HG03439 (cell line): ENCODE data around the gene CSNK2B.

Experiments used
- ATAC-seq: cut with Tn5 transposase; IDR thresholded peaks from one replicate; pipeline ENCODE4 v1.9.1; 2021; ENCODE audit warnings: mild to moderate bottlenecking, moderate library complexity; ENCODE audit not compliant: unreplicated experiment

CSNK2B gene

GRCh38 chr6:31665501-31666336 lies at the start of gene CSNK2B:
TSS of gene CSNK2B (plus strand) at chr6:31666080. CDS start at chr6:31666832, 752 bp downstream.
- peak; percentile 80 for ATAC-seq

DNA sequence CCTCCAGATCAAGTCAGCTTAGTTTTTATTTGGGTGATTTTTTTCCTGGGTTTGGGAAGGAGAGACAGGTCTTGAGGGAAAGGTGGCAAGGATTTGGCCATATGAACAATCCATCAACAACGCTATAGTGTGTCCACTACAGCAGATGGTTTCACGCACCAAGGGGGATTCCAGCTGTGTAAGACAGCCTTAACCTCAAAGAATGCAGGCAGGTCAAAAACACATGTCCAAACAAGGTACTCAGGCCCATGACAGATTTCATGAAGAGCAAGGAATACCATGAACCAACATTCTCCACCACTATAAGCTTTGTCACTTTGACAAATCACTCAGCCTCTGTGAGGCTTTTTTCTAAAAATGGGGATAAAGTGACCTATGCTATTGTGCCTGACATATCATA lies 48.9 kb upstream of the CSNK2B start:
- no peak for ATAC-seq

DNA sequence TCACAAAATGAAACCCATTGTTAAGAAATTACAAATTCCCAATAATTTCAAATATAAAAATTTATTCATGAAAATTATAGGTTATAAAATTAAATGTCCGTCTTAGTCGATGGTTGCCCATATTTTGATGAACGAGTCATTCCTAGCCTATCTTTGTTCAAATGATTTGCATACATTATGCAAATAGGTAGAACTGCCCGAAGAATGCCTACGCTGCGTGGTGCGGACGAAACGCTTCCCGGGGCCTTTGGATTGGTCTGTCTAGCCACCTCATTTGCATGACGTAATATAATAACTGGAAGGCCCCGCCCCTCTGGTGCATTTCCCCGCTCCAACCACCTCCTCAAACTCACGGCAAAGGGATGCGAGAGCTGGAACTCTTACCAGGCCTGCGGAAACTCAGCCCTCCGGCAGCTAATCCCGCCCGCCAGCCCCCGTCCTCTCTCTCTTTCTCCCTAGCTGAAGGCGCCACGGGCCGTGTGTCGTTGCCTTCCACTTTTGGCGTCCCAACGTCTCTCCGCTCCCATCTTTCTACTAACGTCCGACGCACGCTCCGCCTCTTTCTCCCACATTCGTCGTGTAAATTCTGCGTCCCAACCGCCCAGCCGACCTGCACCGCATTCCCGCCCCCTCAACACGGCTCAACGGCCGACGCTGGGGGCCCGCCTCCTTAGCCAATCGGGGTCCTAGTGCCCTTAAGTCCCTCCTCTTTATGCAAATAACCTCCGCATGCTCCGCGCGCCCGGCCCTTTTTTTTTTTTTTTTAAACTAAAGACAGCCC lies 45.9 kb upstream of the CSNK2B start:
- peak; percentile 86 for ATAC-seq

DNA sequence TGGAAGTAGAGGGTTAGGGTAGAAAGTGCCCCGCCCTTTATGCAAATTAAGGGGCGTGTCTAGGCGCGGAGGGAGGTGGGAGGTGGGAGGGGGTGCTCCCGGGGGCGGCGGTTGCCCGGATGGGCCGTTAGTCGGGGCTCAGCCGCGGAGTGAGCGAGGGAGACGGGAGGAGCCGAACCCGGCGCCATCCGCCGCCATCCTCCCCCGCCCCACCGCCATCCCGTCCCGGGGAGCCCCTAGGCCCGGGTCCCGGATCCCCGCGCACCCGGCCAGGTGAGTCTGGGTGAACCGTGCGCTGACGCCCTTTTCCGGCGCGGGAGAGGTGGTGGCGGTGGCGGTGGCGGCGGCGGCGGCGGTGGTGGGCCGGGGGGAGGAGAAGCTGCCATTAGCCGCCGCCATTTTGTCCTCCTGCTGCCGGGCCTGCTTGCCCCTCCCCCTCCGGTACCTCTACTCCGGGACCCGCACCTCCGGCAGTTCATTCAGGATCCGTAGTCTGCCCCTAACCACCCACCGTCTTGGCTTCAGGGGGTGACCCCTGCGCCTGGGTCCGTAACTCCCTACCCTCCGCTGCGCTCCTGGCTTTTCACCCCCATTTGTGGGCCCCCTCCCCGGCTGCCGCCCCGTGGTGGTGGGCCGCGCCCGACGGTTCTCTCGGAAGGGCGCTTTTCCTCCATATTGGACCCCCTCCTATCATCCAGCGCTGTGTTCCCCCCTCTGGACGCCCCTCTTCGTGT lies 45.1 kb upstream of the CSNK2B start, which contains the start of gene PRRC2A:
PRRC2A (plus strand) TSS at position 130 of the 734 bp plus-strand sequence. CDS start 2,075 bp downstream, outside the sequence.
- ATAC-seq, result peak; percentile 43

DNA sequence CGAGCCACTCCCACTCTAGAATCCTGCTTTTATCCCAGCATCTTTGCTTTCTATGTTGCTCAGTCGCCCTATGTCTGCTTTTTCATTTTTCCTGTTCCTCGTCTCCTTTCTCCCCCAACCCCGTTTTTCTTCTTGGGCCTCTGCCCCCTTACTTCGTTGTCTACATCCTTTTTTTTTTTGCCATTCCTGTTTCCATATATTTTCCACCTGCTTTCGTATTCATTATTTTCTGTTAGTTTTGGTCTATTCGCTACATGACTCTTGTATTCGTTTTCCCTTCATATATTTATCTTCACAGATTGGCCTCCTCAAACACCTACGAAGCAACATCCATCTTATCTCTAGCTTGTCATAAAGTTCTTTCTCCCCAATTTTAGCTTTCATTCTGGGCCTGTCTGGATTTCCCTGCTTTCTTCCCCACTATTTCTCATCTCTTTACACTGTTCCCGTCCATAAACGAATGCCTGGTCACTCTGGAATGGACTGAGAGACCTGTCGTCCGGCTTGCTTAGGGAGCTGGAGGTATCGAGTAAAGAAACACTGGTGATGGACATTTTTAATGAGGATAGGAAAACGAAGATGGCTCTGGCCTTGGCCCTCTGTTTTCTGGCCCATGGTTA lies 44.5 kb upstream of the CSNK2B start:
- no peak for ATAC-seq

GRCh38 chr6:31621991-31622390 lies 43.9 kb upstream of the CSNK2B start:
- ATAC-seq, result no peak

GRCh38 chr6:31622684-31623091 lies 43.2 kb upstream of the CSNK2B start:
- no peak for ATAC-seq

GRCh38 chr6:31624070-31624469 lies 41.8 kb upstream of the CSNK2B start:
- no peak for ATAC-seq

DNA sequence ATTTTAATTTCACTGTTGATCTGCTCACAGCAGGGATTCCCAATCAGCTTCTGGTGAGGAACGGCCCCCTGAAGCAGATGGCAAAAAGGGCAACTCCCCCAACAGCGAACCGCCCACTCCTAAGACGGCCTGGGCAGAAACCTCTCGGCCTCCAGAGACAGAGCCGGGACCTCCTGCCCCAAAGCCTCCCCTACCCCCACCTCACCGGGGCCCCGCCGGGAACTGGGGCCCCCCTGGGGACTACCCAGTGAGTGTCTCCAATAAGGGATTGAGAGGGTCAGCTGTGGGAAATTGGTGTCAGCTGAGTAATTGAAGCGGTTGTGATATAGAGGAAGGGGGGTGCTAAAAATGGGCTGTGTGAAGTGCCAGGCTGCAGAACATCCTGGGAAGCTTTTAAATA lies 38.9 kb upstream of the CSNK2B start:
- no peak for ATAC-seq

- ATAC-seq, result no peak
Observed at GRCh38 chr6:31627690-31628287, 38.1 kb upstream of the CSNK2B start.

DNA sequence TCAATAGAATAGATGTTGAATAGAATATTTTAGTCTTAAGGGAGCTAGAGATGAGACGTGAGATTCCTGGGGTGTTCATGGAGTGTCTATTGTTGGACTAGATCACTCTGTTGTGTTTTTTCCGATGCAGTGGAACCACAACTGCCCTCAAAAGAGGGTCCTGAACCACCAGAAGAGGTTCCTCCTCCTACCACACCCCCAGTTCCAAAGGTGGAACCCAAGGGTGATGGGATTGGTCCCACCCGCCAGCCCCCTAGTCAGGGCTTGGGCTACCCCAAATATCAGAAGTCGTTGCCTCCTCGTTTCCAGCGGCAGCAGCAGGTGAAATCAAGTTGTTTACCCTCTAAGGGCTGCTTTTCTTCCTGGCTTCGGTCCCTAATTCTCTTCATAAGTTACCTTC lies 36.9 kb upstream of the CSNK2B start:
- ATAC-seq, result no peak

GRCh38 chr6:31630177-31630934 lies 35.5 kb upstream of the CSNK2B start:
- no peak for ATAC-seq

DNA sequence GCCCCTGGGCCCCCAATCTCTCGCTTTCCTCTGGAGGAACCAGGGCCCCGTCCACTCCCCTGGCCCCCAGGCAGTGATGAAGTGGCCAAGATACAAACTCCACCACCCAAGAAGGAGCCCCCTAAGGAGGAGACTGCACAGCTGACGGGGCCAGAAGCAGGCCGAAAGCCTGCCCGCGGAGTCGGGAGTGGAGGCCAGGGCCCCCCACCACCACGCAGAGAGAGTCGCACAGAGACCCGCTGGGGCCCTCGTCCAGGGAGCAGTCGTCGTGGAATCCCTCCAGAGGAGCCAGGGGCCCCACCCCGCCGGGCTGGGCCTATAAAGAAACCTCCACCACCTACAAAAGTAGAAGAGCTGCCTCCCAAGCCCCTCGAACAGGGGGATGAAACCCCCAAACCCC lies 34.7 kb upstream of the CSNK2B start:
- ATAC-seq, result no peak

DNA sequence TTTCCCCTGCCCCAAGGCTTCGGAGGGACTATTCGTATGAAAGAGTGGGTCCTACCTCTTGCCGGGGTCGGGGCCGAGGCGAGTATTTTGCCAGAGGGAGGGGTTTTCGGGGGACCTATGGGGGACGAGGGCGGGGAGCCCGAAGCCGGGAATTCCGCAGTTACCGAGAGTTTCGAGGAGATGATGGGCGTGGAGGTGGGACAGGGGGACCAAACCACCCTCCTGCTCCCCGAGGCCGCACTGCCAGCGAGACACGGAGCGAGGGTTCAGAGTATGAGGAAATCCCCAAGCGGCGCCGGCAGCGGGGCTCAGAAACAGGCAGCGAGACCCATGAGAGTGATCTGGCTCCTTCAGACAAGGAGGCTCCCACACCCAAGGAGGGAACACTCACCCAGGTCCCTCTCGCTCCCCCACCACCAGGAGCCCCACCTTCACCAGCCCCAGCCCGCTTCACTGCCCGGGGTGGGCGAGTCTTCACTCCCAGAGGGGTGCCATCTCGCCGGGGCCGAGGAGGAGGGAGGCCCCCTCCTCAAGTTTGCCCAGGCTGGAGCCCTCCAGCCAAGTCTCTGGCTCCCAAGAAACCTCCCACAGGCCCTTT lies 34.1 kb upstream of the CSNK2B start:
- ATAC-seq, result no peak

GRCh38 chr6:31632279-31632946 lies 33.5 kb upstream of the CSNK2B start:
- ATAC-seq, result no peak

GRCh38 chr6:31633447-31633846 lies 32.4 kb upstream of the CSNK2B start:
- no peak for ATAC-seq

DNA sequence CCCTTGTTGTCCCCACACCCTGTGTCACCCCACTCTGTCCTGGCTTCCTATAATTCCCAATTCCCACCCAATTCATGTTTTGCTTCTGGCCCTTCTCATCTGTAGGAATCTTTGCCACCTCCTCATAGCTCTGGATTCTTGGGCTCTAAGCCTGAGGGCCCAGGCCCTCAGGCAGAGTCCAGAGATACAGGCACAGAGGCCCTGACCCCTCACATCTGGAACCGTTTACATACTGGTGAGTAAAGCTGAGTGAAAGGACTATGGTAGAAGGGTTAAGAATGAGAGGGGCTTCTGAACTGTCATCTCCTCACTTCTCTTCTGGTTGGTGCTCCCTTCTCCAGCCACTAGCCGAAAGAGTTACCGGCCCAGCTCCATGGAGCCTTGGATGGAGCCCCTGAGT lies 31.7 kb upstream of the CSNK2B start:
- no peak for ATAC-seq

DNA sequence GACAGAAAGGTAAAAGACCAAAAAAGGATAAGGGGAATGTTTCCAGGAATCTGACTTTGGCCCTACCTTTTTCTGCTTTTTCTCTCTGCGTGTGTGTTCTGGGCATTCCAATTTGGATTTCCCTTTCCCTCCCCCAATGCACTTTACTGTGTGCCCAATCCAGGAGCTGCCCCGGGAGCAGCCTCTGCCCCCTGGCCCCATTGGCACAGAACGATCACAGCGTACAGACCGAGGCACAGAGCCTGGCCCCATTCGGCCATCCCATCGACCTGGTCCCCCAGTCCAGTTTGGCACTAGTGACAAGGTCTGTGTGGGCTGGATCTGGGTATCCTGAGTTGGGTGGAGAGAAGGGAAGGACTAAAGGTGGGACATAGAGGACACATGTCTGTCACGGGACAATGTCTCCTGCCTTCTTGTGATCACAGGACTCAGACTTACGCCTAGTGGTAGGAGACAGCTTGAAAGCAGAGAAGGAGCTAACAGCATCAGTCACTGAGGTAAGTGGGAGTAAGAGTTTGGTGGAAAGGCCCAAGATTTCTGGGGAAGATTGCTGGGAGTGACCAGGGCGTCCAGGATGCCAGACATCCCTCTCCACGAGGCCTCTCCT lies 30.8 kb upstream of the CSNK2B start:
- ATAC-seq, result no peak
